Fibroblast of villous mesenchyme (primary cell): ENCODE results near the gene ADAMTS16. TPM values are rescaled to one million over a fixed set of nuclear protein-coding genes. Genes with fewer than 3 reads are reported as not detected.

Source experiments
- DNase-seq: peaks from one replicate; pipeline ENCODE4 v3.0.0-alpha.2; 2010; ENCODE audit warnings: low read depth
- H3K4me3 ChIP-seq: 2 replicates; pipeline ENCODE4 v1.5.1; 2011; ENCODE audit warnings: low read depth, mild to moderate bottlenecking, low read length
- CTCF ChIP-seq: IDR thresholded peaks from 2 replicates; pipeline ENCODE4 v1.5.1; 2012; ENCODE audit warnings: low read depth, mild to moderate bottlenecking, low read length; ENCODE audit not compliant: insufficient read depth
- total RNA-seq: library from RNA; depleted of rRNA; stranded (reverse); fragments of >200 nt; gene quantifications from 2 replicates; pipeline ENCODE4 v1.2.3, GENCODE V29; 2012

ADAMTS16 gene
- total RNA-seq, 1 donor, result under 0.01 TPM

- H3K4me3 ChIP-seq, result no peak overlapping the region
- DNase-seq, result no peak
- no peak for TF ChIP-seq CTCF
Measured at GRCh38 chr5:5105531-5105930, 34.6 kb upstream of the ADAMTS16 start.

GRCh38 chr5:5116956-5117355 lies 23.2 kb upstream of the ADAMTS16 start:
- TF ChIP-seq CTCF, result no peak
- DNase-seq, result no peak
- H3K4me3 ChIP-seq, result no peak overlapping the region

GRCh38 chr5:5122776-5123175 lies 17.4 kb upstream of the ADAMTS16 start:
- TF ChIP-seq CTCF, result no peak
- H3K4me3 ChIP-seq, result no peak overlapping the region
- DNase-seq, result no peak

GRCh38 chr5:5124231-5124630 lies 15.9 kb upstream of the ADAMTS16 start:
- H3K4me3 ChIP-seq, result no peak overlapping the region
- TF ChIP-seq CTCF, result no peak
- DNase-seq, result no peak

GRCh38 chr5:5126444-5126843 lies 13.7 kb upstream of the ADAMTS16 start:
- no peak overlapping the region for H3K4me3 ChIP-seq
- no peak for DNase-seq
- TF ChIP-seq CTCF, result no peak

GRCh38 chr5:5128766-5129165 lies 11.4 kb upstream of the ADAMTS16 start:
- TF ChIP-seq CTCF, result no peak
- H3K4me3 ChIP-seq, result no peak overlapping the region
- no peak for DNase-seq

- no peak for TF ChIP-seq CTCF
- no peak for DNase-seq
- H3K4me3 ChIP-seq, result no peak overlapping the region
Measured at GRCh38 chr5:5132234-5132633, 7.9 kb upstream of the ADAMTS16 start.
